HG03469 (cell line): ENCODE measurements around the gene TBKBP1.

Source experiments
- ATAC-seq: cut with Tn5 transposase; IDR thresholded peaks from one replicate; pipeline ENCODE4 v1.9.1; 2021; ENCODE audit warnings: mild to moderate bottlenecking, moderate library complexity, moderate number of reproducible peaks; ENCODE audit not compliant: unreplicated experiment

Gene TBKBP1

GRCh38 chr17:47697906-47698711 lies 4.1 kb downstream of the TBKBP1 start:
- ATAC-seq: no peak

DNA sequence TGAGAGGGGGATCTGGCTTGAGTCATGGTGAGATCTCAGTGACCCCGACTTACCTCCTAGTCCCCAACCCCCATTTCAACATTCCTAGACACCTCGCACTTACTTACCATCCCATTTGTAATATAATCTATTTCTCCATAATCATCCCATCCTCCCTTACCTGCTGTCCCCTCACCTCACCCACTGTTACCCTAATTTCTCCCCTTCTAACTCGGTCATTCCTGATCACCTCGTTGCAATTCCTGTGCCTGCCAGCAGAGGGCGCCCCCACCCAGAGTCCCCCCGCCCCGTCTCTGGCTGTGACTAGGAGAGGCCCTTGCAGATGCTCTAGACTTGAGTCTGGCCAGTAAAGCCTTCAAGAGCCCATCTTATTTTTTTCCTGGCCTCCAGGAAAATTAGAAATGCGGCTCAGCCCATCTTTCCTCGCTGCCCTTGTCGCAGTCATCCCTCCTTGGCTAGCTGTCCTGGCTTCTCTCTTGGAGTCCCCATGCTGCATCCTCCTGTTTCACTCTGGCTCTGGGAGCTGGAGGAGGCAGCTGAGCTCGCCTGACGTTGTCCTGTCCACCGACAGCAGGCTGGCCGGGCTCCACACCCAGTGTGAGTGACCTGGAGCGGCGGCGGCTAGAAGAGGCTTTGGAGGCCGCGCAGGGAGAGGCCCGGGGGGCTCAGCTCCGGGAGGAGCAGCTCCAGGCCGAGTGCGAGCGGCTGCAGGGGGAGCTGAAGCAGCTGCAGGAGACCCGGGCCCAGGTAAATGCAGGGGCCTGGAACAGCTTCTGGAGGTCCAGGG lies 5.0 kb downstream of the TBKBP1 start:
- ATAC-seq: no peak

GRCh38 chr17:47699536-47699840 lies 5.5 kb downstream of the TBKBP1 start:
- ATAC-seq: no peak

DNA sequence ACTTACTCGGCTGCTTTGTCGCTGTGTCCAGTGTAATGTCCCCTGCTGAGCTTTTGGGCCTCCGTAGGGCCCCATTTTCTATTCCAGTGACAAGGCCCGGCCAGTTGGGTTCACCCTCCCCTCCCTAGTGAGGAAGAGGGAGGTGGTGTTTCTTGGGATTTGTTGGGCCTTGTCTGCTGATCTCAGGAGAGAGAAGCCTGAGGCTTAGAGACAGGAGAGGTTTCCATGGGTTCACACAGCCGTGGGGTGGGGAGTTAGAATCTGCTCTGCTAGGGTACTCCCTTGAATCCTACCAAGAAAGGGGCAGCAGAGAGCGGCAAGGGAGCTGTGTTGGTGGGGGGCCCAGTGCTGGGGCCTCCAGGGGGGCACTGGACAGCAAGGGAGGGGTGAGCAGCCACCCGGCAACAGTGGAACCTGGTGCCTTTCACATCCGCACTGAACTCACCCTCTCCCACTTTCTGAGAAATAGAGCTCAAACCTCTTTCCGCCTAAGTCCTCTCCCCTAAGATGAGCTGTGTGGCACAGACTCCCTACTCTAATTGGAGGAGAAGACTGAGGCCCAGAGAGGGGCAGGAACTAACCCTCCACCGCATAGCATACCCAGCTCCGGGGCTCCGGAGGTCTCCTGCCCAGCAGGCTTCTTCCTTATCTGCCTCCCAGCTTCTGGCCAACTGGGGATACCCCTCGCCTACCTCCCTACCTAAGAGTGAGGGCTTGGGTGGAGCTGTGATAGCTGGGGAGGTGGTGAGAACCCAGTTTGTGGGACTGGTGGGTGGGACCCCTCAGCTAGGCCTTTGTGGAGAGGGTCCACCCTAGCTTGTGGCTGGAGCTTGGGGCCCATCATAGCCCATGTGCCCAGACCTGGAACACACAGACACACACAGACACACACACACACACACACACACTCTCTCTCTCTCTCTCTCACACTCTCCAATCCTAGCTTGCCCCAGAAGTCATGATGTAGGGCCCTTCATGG lies 6.8 kb downstream of the TBKBP1 start:
- ATAC-seq: no peak

GRCh38 chr17:47701608-47702007 lies 7.6 kb downstream of the TBKBP1 start:
- no peak for ATAC-seq

GRCh38 chr17:47702391-47702995 lies 8.5 kb downstream of the TBKBP1 start:
- no peak for ATAC-seq

DNA sequence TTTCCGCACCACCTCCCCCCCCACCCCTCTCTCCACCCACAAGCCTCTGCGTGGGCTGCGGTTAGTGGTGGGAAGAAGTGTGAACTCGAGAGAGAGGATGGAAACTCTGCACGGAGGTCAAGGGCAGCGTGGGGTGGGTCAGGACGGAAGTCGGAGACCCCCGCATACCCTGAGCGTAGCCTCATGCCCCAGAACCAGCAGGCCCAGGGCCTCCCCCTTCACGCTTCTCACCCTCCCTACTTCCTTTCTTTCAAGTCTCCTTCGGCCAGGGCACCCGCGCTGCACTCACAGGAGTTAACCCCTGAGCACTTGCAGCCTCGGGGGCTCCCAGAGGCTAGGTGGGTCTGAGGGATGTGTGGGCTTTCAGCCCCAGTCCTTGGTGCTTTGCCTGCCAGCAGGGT lies 9.2 kb downstream of the TBKBP1 start:
- ATAC-seq: no peak

- ATAC-seq: no peak
These were observed 9.7 kb downstream of the TBKBP1 start for GRCh38 chr17:47703671-47704070.

DNA sequence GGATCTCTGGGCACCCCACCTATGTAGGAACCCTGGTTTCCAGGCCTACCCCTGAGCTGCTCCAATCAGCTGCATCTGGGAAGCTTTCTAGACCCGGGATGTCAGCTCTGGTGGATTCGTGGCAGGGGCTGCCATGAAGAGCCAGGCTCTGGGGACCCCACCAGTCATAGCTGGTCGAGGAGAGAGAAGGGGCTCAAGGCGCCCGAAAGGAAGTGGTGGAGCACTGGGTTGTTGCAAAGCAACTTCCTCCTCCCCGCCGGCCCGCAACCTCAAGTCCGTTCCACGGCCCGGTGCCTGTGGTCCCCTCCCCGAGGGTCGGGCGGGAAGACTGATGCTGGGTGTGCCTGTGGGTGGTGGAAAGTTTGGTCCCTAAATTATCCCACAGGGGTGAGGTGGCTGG lies 10.2 kb downstream of the TBKBP1 start:
- ATAC-seq: no peak

DNA sequence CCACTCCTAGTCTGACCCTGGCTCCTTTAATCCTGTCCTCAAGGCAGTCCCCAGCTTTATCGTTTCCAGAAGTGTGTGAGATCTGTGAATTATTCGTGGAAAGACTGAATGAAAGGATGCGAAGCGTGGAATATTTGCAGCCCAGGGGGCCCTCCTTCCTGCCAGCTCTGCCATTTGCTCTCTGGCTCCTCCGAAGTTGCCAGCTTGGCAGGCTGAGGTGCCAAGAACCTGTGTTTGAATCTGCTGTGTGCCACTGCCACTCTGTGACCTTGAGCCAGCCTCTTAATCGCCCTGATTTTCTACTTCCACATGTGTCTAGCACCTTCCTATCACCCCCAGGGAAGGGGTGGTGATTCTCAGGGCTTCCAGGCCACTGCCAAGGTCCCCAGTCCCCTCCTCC lies 10.8 kb downstream of the TBKBP1 start:
- no peak for ATAC-seq

GRCh38 chr17:47705536-47706530 lies 11.9 kb downstream of the TBKBP1 start:
- ATAC-seq: no peak

DNA sequence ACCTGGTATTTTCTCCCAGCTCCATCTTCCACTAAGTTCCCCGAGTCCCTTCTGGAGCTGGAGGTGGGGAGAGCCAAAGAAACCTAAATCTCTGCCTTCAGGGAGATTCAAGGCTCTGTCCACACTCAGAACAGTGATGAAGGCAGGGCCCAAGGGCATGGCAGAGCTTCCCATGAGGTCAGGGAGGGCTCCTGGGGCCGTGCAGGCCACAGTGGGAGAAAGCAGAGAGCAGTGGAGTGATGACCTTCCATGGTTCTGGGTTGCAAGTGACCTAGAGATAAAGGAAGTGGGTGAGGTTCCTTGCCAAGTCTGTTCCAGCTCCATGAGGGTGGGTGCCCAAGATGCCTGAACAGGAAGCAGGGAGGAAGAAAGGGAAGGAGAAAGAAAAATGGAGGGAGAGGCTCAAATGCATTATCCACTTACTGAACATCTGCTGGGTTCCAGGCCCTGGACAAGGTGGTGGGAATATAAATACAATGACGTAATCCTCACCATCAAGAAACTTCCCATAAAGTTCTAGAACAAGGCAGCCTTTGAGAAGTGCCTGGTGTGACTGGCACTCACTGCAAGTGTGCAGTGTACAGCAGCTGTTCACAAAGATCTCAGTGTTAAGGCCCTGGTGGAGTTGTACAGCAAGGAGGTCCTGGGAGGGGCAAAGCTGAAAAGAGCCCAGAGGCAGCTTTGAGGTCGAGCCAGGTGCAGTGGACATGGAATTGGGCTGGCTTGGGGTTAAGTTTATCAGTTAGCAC lies 13.3 kb downstream of the TBKBP1 start:
- ATAC-seq: no peak

GRCh38 chr17:47707884-47708283 lies 13.9 kb downstream of the TBKBP1 start:
- no peak for ATAC-seq

DNA sequence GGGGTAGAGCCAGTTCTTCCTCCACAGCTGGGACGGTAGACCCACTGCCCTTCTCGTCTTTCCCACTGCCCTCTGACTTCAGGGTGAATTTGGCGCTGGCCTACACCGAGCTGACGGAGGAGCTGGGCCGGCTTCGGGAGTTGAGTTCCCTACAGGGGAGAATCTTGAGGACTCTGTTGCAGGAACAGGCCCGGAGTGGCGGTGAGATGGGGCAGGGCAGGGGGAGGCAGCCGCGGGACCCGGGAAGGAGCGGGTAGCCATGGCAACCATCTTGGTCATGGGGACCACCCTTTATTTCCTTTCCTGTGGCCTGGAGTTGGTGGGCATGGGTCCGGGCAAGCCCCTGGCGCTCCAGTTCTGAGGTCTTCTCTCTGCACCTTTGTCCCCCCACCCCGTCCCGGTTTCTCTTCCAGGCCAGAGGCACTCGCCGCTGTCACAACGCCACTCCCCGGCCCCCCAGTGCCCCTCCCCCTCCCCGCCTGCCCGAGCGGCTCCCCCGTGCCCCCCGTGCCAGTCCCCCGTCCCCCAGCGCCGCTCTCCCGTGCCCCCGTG lies 14.4 kb downstream of the TBKBP1 start:
- no peak for ATAC-seq

DNA sequence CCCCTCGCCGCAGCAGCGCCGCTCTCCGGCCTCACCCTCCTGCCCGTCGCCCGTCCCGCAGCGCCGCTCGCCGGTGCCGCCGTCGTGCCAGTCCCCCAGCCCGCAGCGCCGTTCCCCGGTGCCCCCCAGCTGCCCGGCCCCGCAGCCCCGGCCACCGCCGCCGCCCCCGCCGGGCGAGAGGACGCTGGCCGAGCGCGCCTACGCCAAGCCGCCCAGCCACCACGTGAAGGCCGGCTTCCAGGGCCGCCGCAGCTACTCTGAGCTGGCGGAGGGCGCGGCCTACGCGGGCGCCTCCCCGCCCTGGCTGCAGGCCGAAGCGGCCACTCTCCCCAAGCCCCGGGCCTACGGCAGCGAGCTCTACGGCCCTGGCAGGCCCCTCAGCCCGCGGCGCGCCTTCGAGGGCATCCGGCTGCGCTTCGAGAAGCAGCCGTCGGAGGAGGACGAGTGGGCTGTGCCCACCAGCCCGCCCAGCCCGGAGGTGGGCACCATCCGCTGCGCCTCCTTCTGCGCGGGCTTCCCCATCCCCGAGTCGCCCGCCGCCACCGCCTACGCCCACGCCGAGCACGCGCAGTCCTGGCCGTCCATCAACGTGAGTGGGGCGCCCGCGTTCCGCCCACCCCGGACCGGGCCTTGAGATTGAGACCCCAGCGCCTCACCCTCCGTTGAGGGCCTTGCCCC lies 15.0 kb downstream of the TBKBP1 start:
- no peak for ATAC-seq

GRCh38 chr17:47709594-47709993 lies 15.6 kb downstream of the TBKBP1 start:
- ATAC-seq: no peak

DNA sequence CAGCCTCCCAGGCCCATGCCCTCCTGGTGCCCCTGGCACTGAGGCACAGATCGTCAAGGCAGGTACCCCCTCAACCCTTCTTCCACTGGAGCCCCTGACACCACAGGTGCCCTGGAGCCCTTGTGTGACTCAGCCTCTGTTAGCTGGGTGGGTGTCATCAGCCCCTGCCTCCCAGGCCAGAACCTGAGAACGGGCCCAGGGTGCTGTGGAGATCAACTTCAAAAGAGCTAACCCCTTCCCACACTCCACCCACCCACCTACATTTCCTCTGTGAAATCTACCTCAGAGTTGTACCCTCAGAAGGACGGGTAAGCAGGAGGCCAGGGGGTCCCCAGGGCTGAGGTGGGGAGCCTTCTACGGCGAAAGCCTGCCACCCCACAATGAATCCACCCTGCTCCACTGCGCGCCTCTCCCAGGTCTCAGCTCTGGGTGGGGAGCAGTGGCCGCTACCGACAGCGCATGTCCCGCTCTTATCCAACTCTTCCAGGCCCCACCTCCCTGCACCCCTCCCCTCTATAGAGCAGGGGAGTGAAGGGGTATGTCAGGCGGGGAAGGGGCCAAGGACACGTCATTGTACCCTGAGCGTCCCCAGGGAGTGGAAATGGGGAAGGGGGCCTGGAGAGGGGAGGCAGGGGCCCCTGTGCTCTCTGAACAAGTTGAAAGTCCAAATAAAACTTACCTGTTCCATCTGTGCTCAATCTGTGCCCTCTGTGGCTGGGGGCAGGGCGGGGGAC lies 17.6 kb downstream of the TBKBP1 start:
- ATAC-seq: no peak
